GM21360 (cell line): ENCODE data around the gene TMEM108.

ENCODE experiments used
- ATAC-seq: cut with Tn5 transposase; IDR thresholded peaks from one replicate; pipeline ENCODE4 v1.9.1; 2021; ENCODE audit warnings: mild to moderate bottlenecking, moderate library complexity; ENCODE audit not compliant: unreplicated experiment

TMEM108 gene

GRCh38 chr3:133301731-133302130 lies 263.5 kb downstream of the TMEM108 start:
- ATAC-seq = no peak

GRCh38 chr3:133303430-133303829 lies 265.2 kb downstream of the TMEM108 start:
- no peak for ATAC-seq

GRCh38 chr3:133317866-133318265 lies 279.7 kb downstream of the TMEM108 start:
- no peak for ATAC-seq

- no peak for ATAC-seq
Measured at GRCh38 chr3:133328373-133328772, 290.2 kb downstream of the TMEM108 start.

GRCh38 chr3:133329626-133330025 lies 291.4 kb downstream of the TMEM108 start:
- no peak for ATAC-seq

GRCh38 chr3:133330065-133330464 lies 291.9 kb downstream of the TMEM108 start:
- ATAC-seq = no peak

GRCh38 chr3:133330522-133330921 lies 292.3 kb downstream of the TMEM108 start:
- ATAC-seq = no peak

GRCh38 chr3:133354721-133355120 lies 316.5 kb downstream of the TMEM108 start:
- ATAC-seq = no peak

- ATAC-seq = no peak
Measured at GRCh38 chr3:133360476-133360875, 322.3 kb downstream of the TMEM108 start.

GRCh38 chr3:133361011-133361410 lies 322.8 kb downstream of the TMEM108 start:
- ATAC-seq = no peak

- no peak for ATAC-seq
Measured at GRCh38 chr3:133361435-133361834, 323.2 kb downstream of the TMEM108 start.

- ATAC-seq = no peak
Measured at GRCh38 chr3:133362539-133362938, 324.3 kb downstream of the TMEM108 start.

- no peak for ATAC-seq
Measured at GRCh38 chr3:133364704-133365103, 326.5 kb downstream of the TMEM108 start.

GRCh38 chr3:133366921-133367320 lies 328.7 kb downstream of the TMEM108 start:
- no peak for ATAC-seq

- ATAC-seq = no peak
Measured at GRCh38 chr3:133367403-133367802, 329.2 kb downstream of the TMEM108 start.

- no peak for ATAC-seq
Measured at GRCh38 chr3:133367956-133368355, 329.8 kb downstream of the TMEM108 start.

- ATAC-seq = no peak
Measured at GRCh38 chr3:133368371-133369067, 330.3 kb downstream of the TMEM108 start.

GRCh38 chr3:133369068-133369440 lies 330.9 kb downstream of the TMEM108 start:
- no peak for ATAC-seq

GRCh38 chr3:133371181-133371580 lies 333.0 kb downstream of the TMEM108 start:
- no peak for ATAC-seq

- ATAC-seq = no peak
Measured at GRCh38 chr3:133371676-133372075, 333.5 kb downstream of the TMEM108 start.

- no peak for ATAC-seq
Measured at GRCh38 chr3:133374708-133375402, 336.7 kb downstream of the TMEM108 start.

- no peak for ATAC-seq
Measured at GRCh38 chr3:133375403-133375745, 337.2 kb downstream of the TMEM108 start.

GRCh38 chr3:133376810-133377209 lies 338.6 kb downstream of the TMEM108 start:
- no peak for ATAC-seq
